GM23338 (cell line): ENCODE measurements around the gene ZNRF1.

Experiments used
- EZH2 ChIP-seq: fragments of 200-600 bp; sonication (generic); IDR thresholded peaks from one replicate; pipeline ENCODE4 v1.8.0; 2017; ENCODE audit warnings: antibody characterized with exemption, mild to moderate bottlenecking, low read depth; ENCODE audit not compliant: unreplicated experiment
- POLR2AphosphoS5 ChIP-seq: IDR thresholded peaks from 2 replicates; pipeline ENCODE4 v1.6.1; 2016; ENCODE audit warnings: antibody characterized with exemption, low read depth
- TF ChIP-seq, protein P1 (sequence below), 2 experiments: fragments of 200-600 bp in 1 of 2; sonication (generic) in 1 of 2; conservative IDR thresholded peaks; 2 replicates each; pipeline versions ENCODE4 v1.5.1 to v1.6.1; 2016 to 2017; ENCODE audit warnings: antibody characterized with exemption in 2 of 2, low read depth in 2 of 2, mild to moderate bottlenecking in 2 of 2, moderate library complexity in 1 of 2

DNA sequence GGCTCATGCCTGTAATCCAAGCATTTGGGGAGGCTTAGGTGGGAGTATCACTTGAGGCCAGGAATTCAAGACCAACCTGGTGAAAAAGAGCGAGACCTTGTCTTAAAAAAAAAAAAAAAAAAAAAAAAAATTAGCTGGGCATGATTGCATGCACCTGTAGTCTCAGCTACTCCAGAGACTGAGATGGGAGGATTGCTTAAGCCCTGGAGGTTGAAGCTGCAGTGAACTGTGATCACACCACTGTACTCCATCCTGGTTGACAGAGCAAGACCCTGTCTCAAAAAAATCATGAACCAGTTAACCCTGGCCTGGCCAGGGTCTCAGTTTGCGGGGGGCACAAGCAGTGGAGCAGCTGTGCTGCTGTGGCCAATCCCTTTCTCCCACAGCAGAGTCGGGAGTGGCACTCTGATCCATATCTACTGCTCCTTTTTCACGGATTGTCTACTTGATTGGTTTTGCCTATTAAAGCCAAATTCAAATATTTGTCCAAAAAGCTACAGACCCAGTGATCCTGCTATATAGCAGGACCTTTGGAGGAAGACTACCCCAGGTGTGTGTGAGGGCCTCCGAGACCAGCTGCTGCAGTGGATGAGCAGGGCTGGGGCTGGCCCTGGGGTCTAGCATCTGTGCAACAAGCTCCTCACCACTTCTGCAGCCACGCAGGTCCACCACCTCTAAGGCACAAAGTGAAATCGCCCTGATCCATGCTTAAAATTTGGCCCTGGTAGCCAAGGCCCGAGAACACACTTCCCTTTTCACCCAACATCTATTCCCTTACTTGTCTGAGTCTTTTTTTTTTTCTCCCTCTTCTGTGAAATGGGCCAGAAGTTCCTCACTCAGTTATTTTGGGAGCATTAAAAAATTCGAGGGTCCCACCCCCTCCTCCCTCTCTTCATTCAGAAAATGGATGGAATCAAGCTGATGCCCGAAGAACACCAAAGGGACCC, 69.5 kb downstream of the ZNRF1 start:
- no peak for TF ChIP-seq POLR2AphosphoS5
- TF ChIP-seq EZH2, result no peak
- TF ChIP-seq, protein P1, sequence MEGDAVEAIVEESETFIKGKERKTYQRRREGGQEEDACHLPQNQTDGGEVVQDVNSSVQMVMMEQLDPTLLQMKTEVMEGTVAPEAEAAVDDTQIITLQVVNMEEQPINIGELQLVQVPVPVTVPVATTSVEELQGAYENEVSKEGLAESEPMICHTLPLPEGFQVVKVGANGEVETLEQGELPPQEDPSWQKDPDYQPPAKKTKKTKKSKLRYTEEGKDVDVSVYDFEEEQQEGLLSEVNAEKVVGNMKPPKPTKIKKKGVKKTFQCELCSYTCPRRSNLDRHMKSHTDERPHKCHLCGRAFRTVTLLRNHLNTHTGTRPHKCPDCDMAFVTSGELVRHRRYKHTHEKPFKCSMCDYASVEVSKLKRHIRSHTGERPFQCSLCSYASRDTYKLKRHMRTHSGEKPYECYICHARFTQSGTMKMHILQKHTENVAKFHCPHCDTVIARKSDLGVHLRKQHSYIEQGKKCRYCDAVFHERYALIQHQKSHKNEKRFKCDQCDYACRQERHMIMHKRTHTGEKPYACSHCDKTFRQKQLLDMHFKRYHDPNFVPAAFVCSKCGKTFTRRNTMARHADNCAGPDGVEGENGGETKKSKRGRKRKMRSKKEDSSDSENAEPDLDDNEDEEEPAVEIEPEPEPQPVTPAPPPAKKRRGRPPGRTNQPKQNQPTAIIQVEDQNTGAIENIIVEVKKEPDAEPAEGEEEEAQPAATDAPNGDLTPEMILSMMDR (conservative IDR thresholded peaks at IDR 0.05; ENCODE audit: low read depth in 2 of 2), result no peak
